CD4-positive, alpha-beta T cell treated with Interleukin-17A for 1 hour (primary cell): ENCODE data around the gene MIB1.
"Not testable (repeated sequence)": the region's sequence is repeated elsewhere in the genome, so short reads cannot be mapped to it uniquely, and the experiment has no call there.

ENCODE experiments used
- DNase-seq: peaks from one replicate; pipeline ENCODE4 v3.0.0-alpha.2; 2020

Gene MIB1

GRCh38 chr18:21745231-21745630 lies 4.6 kb downstream of the MIB1 start:
- DNase-seq = peak; percentile 25

- no peak for DNase-seq
Observed at GRCh38 chr18:21747268-21747667, 6.7 kb downstream of the MIB1 start.

GRCh38 chr18:21747764-21748693 lies 7.4 kb downstream of the MIB1 start:
- DNase-seq = no peak

- no peak for DNase-seq
Observed at GRCh38 chr18:21757833-21758232, 17.2 kb downstream of the MIB1 start.

GRCh38 chr18:21759836-21760235 lies 19.2 kb downstream of the MIB1 start:
- no peak for DNase-seq

- no peak for DNase-seq
Observed at GRCh38 chr18:21760321-21760720, 19.7 kb downstream of the MIB1 start.

GRCh38 chr18:21761471-21762115 lies 21.0 kb downstream of the MIB1 start:
- no peak for DNase-seq

- DNase-seq = no peak
Observed at GRCh38 chr18:21762181-21762772, 21.7 kb downstream of the MIB1 start.

GRCh38 chr18:21763846-21764646 lies 23.5 kb downstream of the MIB1 start:
- no peak for DNase-seq

- DNase-seq = no peak
Observed at GRCh38 chr18:21769206-21769605, 28.6 kb downstream of the MIB1 start.

GRCh38 chr18:21774722-21775121 lies 34.1 kb downstream of the MIB1 start:
- no peak for DNase-seq

- no peak for DNase-seq
Observed at GRCh38 chr18:21777814-21778213, 37.2 kb downstream of the MIB1 start.

GRCh38 chr18:21786526-21786925 lies 45.9 kb downstream of the MIB1 start:
- no peak for DNase-seq

GRCh38 chr18:21796089-21796488 lies 55.5 kb downstream of the MIB1 start:
- not testable (repeated sequence) for DNase-seq

- no peak for DNase-seq
Observed at GRCh38 chr18:21798126-21798525, 57.5 kb downstream of the MIB1 start.

GRCh38 chr18:21799721-21800120 lies 59.1 kb downstream of the MIB1 start:
- no peak for DNase-seq

GRCh38 chr18:21803495-21803894 lies 62.9 kb downstream of the MIB1 start:
- no peak for DNase-seq

GRCh38 chr18:21805771-21806366 lies 65.3 kb downstream of the MIB1 start:
- DNase-seq = no peak

GRCh38 chr18:21808185-21808584 lies 67.6 kb downstream of the MIB1 start:
- DNase-seq = no peak

GRCh38 chr18:21809725-21810124 lies 69.1 kb downstream of the MIB1 start:
- DNase-seq = no peak

GRCh38 chr18:21815101-21815500 lies 74.5 kb downstream of the MIB1 start:
- DNase-seq = no peak

GRCh38 chr18:21820033-21820810 lies 79.6 kb downstream of the MIB1 start:
- DNase-seq = no peak
